Large intestine (tissue), 3 donors: Measurements from ENCODE around the gene CLDN6. TPM values are rescaled to one million over a fixed set of nuclear protein-coding genes. Genes with fewer than 3 reads are reported as not detected.
A peak's percentile ranks its signal among the peaks of the same experiment; 100 is the strongest.

Experiments
- DNase-seq, 2 donors: peaks; one replicate each; pipeline versions ENCODE4 v3.0.0 to v3.0.0-alpha.2; 2013
- H3K27ac ChIP-seq: one replicate; pipeline ENCODE4 v1.5.1; 2013; ENCODE audit warnings: low read length
- H3K27me3 ChIP-seq: 2 replicates; pipeline ENCODE4 v1.6.1; 2013; ENCODE audit warnings: low read length; ENCODE audit not compliant: control insufficient read depth, insufficient read depth
- H3K36me3 ChIP-seq: 2 replicates; pipeline ENCODE4 v1.6.1; 2013; ENCODE audit warnings: low read length; ENCODE audit not compliant: control insufficient read depth, insufficient read depth
- H3K4me1 ChIP-seq: one replicate; pipeline ENCODE4 v1.6.1; 2013; ENCODE audit warnings: low read length; ENCODE audit not compliant: control insufficient read depth, insufficient read depth
- H3K4me3 ChIP-seq: one replicate; pipeline ENCODE4 v1.5.1; 2013; ENCODE audit warnings: low read length
- H3K9me3 ChIP-seq: one replicate; pipeline ENCODE4 v1.6.1; 2013; ENCODE audit warnings: mild to moderate bottlenecking, low read depth, low read length, moderate library complexity; ENCODE audit not compliant: control insufficient read depth
- WGBS: methylation state at CpG from one replicate; pipeline ENCODE4 v1.1.5; 2013; ENCODE audit warnings: low lambda C conversion rate; ENCODE audit not compliant: insufficient coverage; 5-methylcytosine and 5-hydroxymethylcytosine counted together
- polyA plus RNA-seq: library from polyadenylated mRNA; unstranded; fragments of 120-200 nt; gene quantifications from one replicate; pipeline ENCODE4 v1.2.1, GENCODE V29; 2013

The CLDN6 gene
- polyA plus RNA-seq, 1 donor, result 26.0 TPM

GRCh38 chr16:3036726-3037315 is 18.8 kb upstream of the CLDN6 start, which contains the start of gene BICDL2:
BICDL2 (minus strand) TSS chr16:3036944; CDS start chr16:3035496, 1,448 bp downstream.
- H3K4me3 ChIP-seq, result peak within 1 kb of the TSS; percentile 59
- DNase-seq, result peak in 1 of 2 donors; percentile 73
- no peak within 1 kb of the TSS for H3K27ac ChIP-seq
- no peaks in the 10 kb centered on the region for H3K36me3 ChIP-seq
- peaks cover 47% of the 10 kb centered on the region for H3K27me3 ChIP-seq
- H3K4me1 ChIP-seq, result peaks cover 20% of the 10 kb centered on the region
- H3K9me3 ChIP-seq, result no peaks in the 10 kb centered on the region
- WGBS, result no CpG with 5 or more reads among the region's 44 CpGs

DNA sequence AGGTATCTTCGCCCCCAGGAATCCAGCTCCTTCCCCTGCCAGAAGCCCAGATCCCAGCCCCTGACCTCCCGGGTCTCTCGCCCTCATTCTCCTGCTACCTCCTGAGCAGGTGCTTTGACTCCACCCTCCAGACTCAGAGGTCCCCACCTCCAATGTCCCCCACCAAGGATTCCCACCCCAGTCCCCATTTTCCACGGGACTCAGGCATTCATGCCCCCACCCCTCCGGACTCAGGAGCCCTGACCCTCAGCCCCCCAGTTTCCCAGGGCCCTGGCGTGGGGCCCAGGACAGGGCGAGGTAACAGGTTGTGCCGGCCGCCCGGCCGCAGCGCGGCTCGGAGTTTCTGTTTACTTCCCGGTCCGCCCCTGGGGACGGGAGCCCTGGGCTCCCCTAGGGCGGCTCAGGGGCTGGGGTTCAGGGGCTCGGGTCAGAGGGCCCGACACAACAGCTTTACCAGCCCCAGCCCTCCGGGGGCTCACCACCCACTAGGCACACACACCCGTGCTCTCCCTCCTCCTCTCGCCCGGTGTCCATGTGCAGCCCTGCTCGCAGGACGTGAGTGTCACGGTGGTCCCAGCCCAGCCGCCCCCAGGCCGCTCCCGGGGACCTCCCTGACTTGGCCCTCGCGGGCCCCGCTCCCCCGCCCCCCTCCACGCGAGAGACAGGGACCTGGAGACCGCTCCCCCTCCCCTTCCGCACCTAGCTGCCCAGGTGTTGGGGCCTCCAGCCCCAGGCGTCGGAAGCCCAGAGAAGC is 18.2 kb upstream of the CLDN6 start:
- H3K27ac ChIP-seq, result no peak overlapping the region

GRCh38 chr16:3035289-3035971 is 17.4 kb upstream of the CLDN6 start:
- peak overlapping the region; percentile 59 for H3K4me3 ChIP-seq
- H3K27ac ChIP-seq, result no peak overlapping the region
- WGBS, result no CpG with 5 or more reads among the region's 19 CpGs
- no peaks in the 10 kb centered on the region for H3K36me3 ChIP-seq
- H3K4me1 ChIP-seq, result peaks cover 20% of the 10 kb centered on the region
- H3K27me3 ChIP-seq, result peaks cover 47% of the 10 kb centered on the region
- peaks cover 3% of the 10 kb centered on the region for H3K9me3 ChIP-seq
- DNase-seq, result no peak

More for the DNA sequence above, 18.2 kb upstream of the CLDN6 start:
- no peaks in the 10 kb centered on the region for H3K9me3 ChIP-seq
- no CpG with 5 or more reads among the region's 40 CpGs for WGBS
- H3K27me3 ChIP-seq, result peaks cover 43% of the 10 kb centered on the region
- no peaks in the 10 kb centered on the region for H3K36me3 ChIP-seq
- H3K4me3 ChIP-seq, result peak overlapping the region; percentile 59
- DNase-seq, result peak in 1 of 2 donors; percentile 59
- peaks cover 20% of the 10 kb centered on the region for H3K4me1 ChIP-seq

DNA sequence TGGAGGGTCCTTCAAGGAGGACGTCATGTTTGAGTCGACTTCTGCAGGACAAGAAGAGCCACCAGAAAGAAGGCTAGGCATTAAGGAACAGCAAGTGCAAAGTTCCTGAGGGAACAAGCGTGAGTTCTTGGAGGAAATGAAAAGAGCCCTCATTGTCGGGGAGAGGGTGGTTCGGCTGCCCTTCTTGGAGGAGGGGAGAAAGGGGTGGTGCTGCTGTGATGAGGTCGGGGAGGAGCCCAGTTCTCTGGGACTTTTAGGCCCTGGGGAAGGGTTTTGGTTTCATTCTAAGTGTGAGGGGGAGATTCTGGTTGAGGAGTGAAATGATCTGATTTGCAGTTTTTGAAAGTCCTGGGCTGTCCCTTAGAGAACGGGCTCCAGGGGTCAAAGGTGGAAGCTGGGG is 14.6 kb upstream of the CLDN6 start:
- Histone ChIP-seq H3K4me1 (peaks cover 15% of the 10 kb centered on the region), H3K4me3 (no peak overlapping the region), H3K27ac (no peak overlapping the region), H3K9me3 (peaks cover 3% of the 10 kb centered on the region), H3K36me3 (peaks cover 2% of the 10 kb centered on the region), H3K27me3 (peaks cover 60% of the 10 kb centered on the region)
- WGBS, result 20% methylated on average over 1 of the region's 7 CpGs
- peak in 1 of 2 donors; percentile 34 for DNase-seq

GRCh38 chr16:3030222-3031212 is 12.5 kb upstream of the CLDN6 start:
- Histone ChIP-seq H3K4me3 (no peak overlapping the region), H3K9me3 (peaks cover 6% of the 10 kb centered on the region), H3K4me1 (peaks cover 12% of the 10 kb centered on the region), H3K36me3 (peaks cover 23% of the 10 kb centered on the region), H3K27ac (no peak overlapping the region), H3K27me3 (peaks cover 40% of the 10 kb centered on the region)
- no peak for DNase-seq
- WGBS, result no CpG with 5 or more reads among the region's 33 CpGs

DNA sequence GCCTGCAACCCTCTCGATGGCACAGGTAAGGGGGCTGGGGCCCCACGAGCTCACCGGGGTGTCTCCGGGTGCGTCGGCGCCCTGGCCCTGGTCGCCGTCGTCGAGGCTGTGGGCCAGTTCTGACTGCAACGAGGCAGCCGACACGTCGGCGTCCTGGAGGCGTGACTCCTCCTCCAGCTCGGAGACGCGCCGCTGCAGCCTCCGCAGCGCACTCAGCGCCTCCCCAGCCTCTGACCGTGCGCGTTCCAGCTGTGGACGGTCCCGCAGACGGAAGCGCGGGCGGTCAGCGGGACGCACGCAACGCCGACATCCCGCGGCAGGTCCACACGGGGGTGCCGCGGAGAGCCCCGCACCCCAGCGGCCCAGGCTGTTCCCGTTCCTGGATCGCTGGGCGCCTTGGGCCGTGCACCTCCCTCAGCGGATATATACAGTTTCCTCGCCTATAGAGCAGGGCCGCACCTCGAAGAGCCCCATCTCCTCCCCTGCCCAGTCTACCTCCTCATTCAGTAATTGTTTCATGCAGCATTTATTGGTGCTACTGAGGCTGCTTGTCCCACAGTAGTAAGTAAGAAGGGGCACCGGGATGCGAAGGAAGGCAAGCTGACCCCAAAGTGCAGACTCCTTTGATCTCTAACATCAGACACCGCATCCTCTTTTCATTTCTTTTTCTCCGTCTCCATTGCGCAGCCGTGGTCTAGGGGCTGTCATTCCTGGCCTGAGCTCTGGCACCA is 11.7 kb upstream of the CLDN6 start:
- no peak overlapping the region for H3K4me3 ChIP-seq
- WGBS, result no CpG with 5 or more reads among the region's 59 CpGs
- peak in 1 of 2 donors; percentile 45 for DNase-seq
- no peak overlapping the region for H3K27ac ChIP-seq
- H3K9me3 ChIP-seq, result peaks cover 6% of the 10 kb centered on the region
- H3K4me1 ChIP-seq, result peaks cover 15% of the 10 kb centered on the region
- peaks cover 34% of the 10 kb centered on the region for H3K27me3 ChIP-seq
- H3K36me3 ChIP-seq, result peaks cover 24% of the 10 kb centered on the region

GRCh38 chr16:3028716-3029319 is 10.8 kb upstream of the CLDN6 start:
- Histone ChIP-seq H3K27ac (no peak overlapping the region), H3K4me1 (peaks cover 15% of the 10 kb centered on the region), H3K9me3 (peaks cover 6% of the 10 kb centered on the region), H3K4me3 (no peak overlapping the region), H3K27me3 (peaks cover 32% of the 10 kb centered on the region), H3K36me3 (peaks cover 24% of the 10 kb centered on the region)
- no CpG with 5 or more reads among the region's 15 CpGs for WGBS
- DNase-seq, result no peak

GRCh38 chr16:3027983-3028715 is 10.2 kb upstream of the CLDN6 start:
- WGBS, result no CpG with 5 or more reads among the region's 58 CpGs
- peak overlapping the region; percentile 35 for H3K27ac ChIP-seq
- peaks cover 32% of the 10 kb centered on the region for H3K27me3 ChIP-seq
- H3K36me3 ChIP-seq, result peaks cover 24% of the 10 kb centered on the region
- peaks cover 6% of the 10 kb centered on the region for H3K9me3 ChIP-seq
- peaks cover 18% of the 10 kb centered on the region for H3K4me1 ChIP-seq
- peak; percentile 86 to 88 for DNase-seq
- H3K4me3 ChIP-seq, result no peak overlapping the region

DNA sequence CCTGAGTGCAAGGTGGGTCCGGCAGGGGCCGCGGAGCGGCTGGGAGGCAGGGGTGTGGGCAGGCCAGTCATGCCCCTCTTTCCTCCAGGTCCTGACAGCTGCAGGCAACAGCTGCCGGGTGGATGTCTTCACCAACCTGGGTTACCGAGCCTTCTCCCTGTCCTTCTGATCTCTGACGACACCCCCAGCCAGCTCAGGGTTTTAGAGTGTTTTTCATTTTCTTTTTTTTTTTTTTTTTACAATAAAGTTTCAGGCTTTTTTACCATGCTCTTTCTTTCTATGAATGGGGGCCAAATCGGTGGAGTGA is 9.5 kb upstream of the CLDN6 start:
- no peak for DNase-seq
- H3K36me3 ChIP-seq, result peaks cover 27% of the 10 kb centered on the region
- H3K27me3 ChIP-seq, result peaks cover 30% of the 10 kb centered on the region
- H3K27ac ChIP-seq, result no peak overlapping the region
- WGBS, result no CpG with 5 or more reads among the region's 8 CpGs
- no peak overlapping the region for H3K4me3 ChIP-seq
- peaks cover 6% of the 10 kb centered on the region for H3K9me3 ChIP-seq
- peaks cover 25% of the 10 kb centered on the region for H3K4me1 ChIP-seq
